Measurements from ENCODE around the gene ZNF480. TPM values are rescaled to one million over a fixed set of nuclear protein-coding genes. Genes with fewer than 3 reads are reported as not detected.
A peak's percentile ranks its signal among the peaks of the same experiment; 100 is the strongest.

The ZNF480 gene
- total RNA-seq, 1 experiment from 2014 or later, result 11.5 TPM

DNA sequence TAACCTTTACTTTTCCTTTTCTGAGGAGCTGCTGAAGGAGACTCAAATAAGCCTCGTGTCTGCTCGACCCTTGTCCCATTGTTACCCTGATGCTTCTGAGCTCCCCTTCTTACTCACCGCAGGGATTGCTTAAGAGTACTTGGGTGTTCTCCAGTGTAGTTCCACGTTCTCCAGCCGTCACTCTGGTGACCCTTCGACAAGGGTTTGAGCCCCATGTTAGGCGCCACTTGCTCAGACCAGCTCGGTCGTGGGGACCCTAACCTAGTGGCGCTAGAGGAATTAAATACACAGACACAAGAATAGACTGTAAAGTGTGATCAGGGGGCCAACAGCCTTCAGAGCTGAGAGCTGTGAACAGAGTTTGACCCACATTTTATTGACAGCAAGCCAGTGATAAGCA, 10.3 kb downstream of the ZNF480 start:
- Histone ChIP-seq H3K9me2 (ENCODE audit: insufficient read depth) (no peaks in the 10 kb centered on the region), H2AFZ (ENCODE audit: low read depth, low read length, poor library complexity, severe bottlenecking) (no peak overlapping the region), H3K36me3 (ENCODE audit: control insufficient read depth in 1 of 2, insufficient read depth in 2 of 2, low read length in 2 of 2) (peaks cover 3 to 37% of the 10 kb centered on the region in 2 experiments; a peak in 3 of 4 replicates), H3K27ac (ENCODE audit: low read depth, low read length) (no peak overlapping the region), H3K4me3 (replicated peaks in 1 of 2; ENCODE audit: low read depth in 1 of 2, low read length in 2 of 2) (no peak overlapping the region), H4K20me1 (ENCODE audit: insufficient read depth) (no peaks in the 10 kb centered on the region), H3K79me2 (ENCODE audit: insufficient read depth, low read length) (no peaks in the 10 kb centered on the region), H3K27me3 (ENCODE audit: insufficient read depth, low read length) (no peaks in the 10 kb centered on the region), H3K4me1 (ENCODE audit: control insufficient read depth in 1 of 2, insufficient read depth in 2 of 2, low read length in 2 of 2) (no peaks in the 10 kb centered on the region), H3K9me3 (ENCODE audit: control insufficient read depth in 1 of 2, insufficient read depth in 1 of 2, low read depth in 1 of 2, low read length in 2 of 2) (peaks cover 29 to 31% of the 10 kb centered on the region in 2 experiments; a peak in 3 of 4 replicates), H3K9ac (ENCODE audit: low read length) (no peak overlapping the region), H3K4me2 (ENCODE audit: low read length) (no peak overlapping the region)
- TF ChIP-seq POLR2AphosphoS5 (IDR thresholded peaks at IDR 0.05; ENCODE audit: low read depth, low read length) (no peak), EZH2 (IDR thresholded peaks at IDR 0.05) (no peak)
- ChIA-PET RAD21 (ENCODE audit: low non-redundant PET in 1 of 2, low total read pairs in 2 of 2, uncharacterized antibody in 2 of 2, unreplicated experiment in 2 of 2) (no interaction called here), CTCF (no interaction called here), POLR2A (no interaction called here)
- no TSS peak for BruUV-seq (replicated peaks)
- ATAC-seq, result no peak
- intact Hi-C loops (cut with micrococcal nuclease), result no loop called here
- DNase-seq (ENCODE audit: low read depth, low spot score), result peak; percentile 7

DNA sequence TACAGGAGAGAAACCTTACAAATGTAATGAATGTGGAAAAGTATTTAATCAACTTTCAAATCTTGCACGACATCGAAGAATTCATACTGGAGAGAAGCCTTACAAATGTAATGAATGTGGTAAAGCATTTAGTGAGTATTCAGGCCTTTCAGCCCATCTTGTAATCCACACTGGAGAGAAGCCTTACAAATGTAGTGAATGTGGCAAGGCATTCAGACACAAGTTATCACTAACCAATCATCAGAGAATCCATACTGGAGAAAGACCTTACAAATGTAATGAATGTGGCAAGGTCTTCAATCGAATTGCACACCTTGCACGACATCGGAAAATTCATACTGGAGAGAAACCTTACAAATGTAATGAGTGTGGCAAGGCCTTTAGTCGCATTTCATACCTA, 25.5 kb downstream of the ZNF480 start:
- Histone ChIP-seq H3K4me2 (ENCODE audit: low read length) (no peak overlapping the region), H3K79me2 (ENCODE audit: insufficient read depth, low read length) (no peaks in the 10 kb centered on the region), H3K4me3 (replicated peaks in 1 of 2; ENCODE audit: low read depth in 1 of 2, low read length in 2 of 2) (no peak overlapping the region), H3K9me2 (ENCODE audit: insufficient read depth) (no peaks in the 10 kb centered on the region), H3K9me3 (ENCODE audit: control insufficient read depth in 1 of 2, insufficient read depth in 1 of 2, low read depth in 1 of 2, low read length in 2 of 2) (peaks cover 47 to 63% of the 10 kb centered on the region in 2 experiments), H4K20me1 (ENCODE audit: insufficient read depth) (no peaks in the 10 kb centered on the region), H3K36me3 (ENCODE audit: control insufficient read depth in 1 of 2, insufficient read depth in 2 of 2, low read length in 2 of 2) (peaks cover 25 to 41% of the 10 kb centered on the region in 2 experiments), H3K27ac (ENCODE audit: low read depth, low read length) (no peak overlapping the region), H3K4me1 (ENCODE audit: control insufficient read depth in 1 of 2, insufficient read depth in 2 of 2, low read length in 2 of 2) (no peaks in the 10 kb centered on the region), H3K9ac (ENCODE audit: low read length) (no peak overlapping the region), H3K27me3 (ENCODE audit: insufficient read depth, low read length) (no peaks in the 10 kb centered on the region), H2AFZ (ENCODE audit: low read depth, low read length, poor library complexity, severe bottlenecking) (no peak overlapping the region)
- DNase-seq (ENCODE audit: low read depth, low spot score) (no peak), ATAC-seq (no peak)
- intact Hi-C loops (cut with micrococcal nuclease), result no loop called here
- TF ChIP-seq ZNF274 (IDR thresholded peaks at IDR 0.05; ENCODE audit: low read depth, low read length) (peak; percentile 57), ZFX (IDR thresholded peaks at IDR 0.05) (no peak), POLR2AphosphoS5 (IDR thresholded peaks at IDR 0.05; ENCODE audit: low read depth, low read length) (no peak), YY1 (IDR thresholded peaks at IDR 0.05; ENCODE audit: extremely low read depth, insufficient replicate concordance, low read depth, low read length) (no peak)
- TF ChIP-seq, protein P1, sequence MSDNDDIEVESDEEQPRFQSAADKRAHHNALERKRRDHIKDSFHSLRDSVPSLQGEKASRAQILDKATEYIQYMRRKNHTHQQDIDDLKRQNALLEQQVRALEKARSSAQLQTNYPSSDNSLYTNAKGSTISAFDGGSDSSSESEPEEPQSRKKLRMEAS (IDR thresholded peaks at IDR 0.05), result no peak
- RAD21 ChIA-PET (ENCODE audit: low non-redundant PET in 1 of 2, low total read pairs in 2 of 2, uncharacterized antibody in 2 of 2, unreplicated experiment in 2 of 2), result no interaction called here
- no TSS peak for BruUV-seq (replicated peaks)
- CTCF ChIA-PET, result no interaction called here
- POLR2A ChIA-PET, result no interaction called here

Measured in HCT116 (cell line).